Activated CD4-positive, alpha-beta T cell treated with anti-CD3 and anti-CD28 coated beads, Interleukin-2, amount 10 ng/mL, durations not matched to agents 7 days and 5 days (primary cell): Measurements from ENCODE around the gene MAD1L1. TPM values are rescaled to one million over a fixed set of nuclear protein-coding genes. Genes with fewer than 3 reads are reported as not detected.
A peak's percentile ranks its signal among the peaks of the same experiment; 100 is the strongest.

Experiments
- CTCF ChIA-PET: fragments of 350-600 bp; sonication (Branson Sonifier 250); formaldehyde crosslinking; loops from one replicate; lab custom pipeline; 2021; ENCODE audit warnings: antibody characterized with exemption; lab: Charles Lee
- POLR2A ChIA-PET: fragments of 350-600 bp; sonication (Branson Sonifier 250); formaldehyde crosslinking; loops from one replicate; lab custom pipeline; 2021; ENCODE audit warnings: antibody characterized with exemption; lab: Charles Lee
- DNase-seq: peaks from one replicate; pipeline ENCODE4 v3.0.0-alpha.2; 2020
- H3K27ac Mint-ChIP-seq: one replicate; pipeline ENCODE4 v1.8.0; 2021; ENCODE audit warnings: mild to moderate bottlenecking, moderate library complexity, mixed read lengths
- H3K27me3 Mint-ChIP-seq: one replicate; pipeline ENCODE4 v1.8.0; 2021; ENCODE audit warnings: mixed read lengths
- H3K36me3 Mint-ChIP-seq: one replicate; pipeline ENCODE4 v1.8.0; 2021; ENCODE audit warnings: low read depth, mixed read lengths
- H3K4me1 Mint-ChIP-seq: one replicate; pipeline ENCODE4 v1.8.0; 2021; ENCODE audit warnings: mixed read lengths
- H3K4me3 Mint-ChIP-seq: one replicate; pipeline ENCODE4 v1.8.0; 2021; ENCODE audit warnings: mild to moderate bottlenecking, moderate library complexity, mixed read lengths
- H3K9me3 Mint-ChIP-seq: one replicate; pipeline ENCODE4 v1.8.0; 2021; ENCODE audit warnings: mixed read lengths
- total RNA-seq, 2 experiments: library from RNA; stranded (reverse); gene quantifications; one replicate each; pipeline ENCODE4 v1.2.3, GENCODE V29; 2021

The MAD1L1 gene
- total RNA-seq, 2 experiments from 2014 or later: 125 to 127 TPM

- CTCF ChIA-PET: interaction anchor here (0.6 to 1.4 kb wide), 4 partner anchors 13 to 899 kb away, joined by 3 to 4 read pairs (median 4); no protein-coding TSS in a partner anchor
- peaks cover 45% of the 10 kb centered on the region for H3K36me3 Mint-ChIP-seq
- H3K27ac Mint-ChIP-seq: peak overlapping the region; percentile 85
- no peak for DNase-seq
- no peak overlapping the region for H3K4me3 Mint-ChIP-seq
- POLR2A ChIA-PET: no interaction called here
- H3K27me3 Mint-ChIP-seq: peaks cover 19% of the 10 kb centered on the region
- H3K9me3 Mint-ChIP-seq: peaks cover 2% of the 10 kb centered on the region
- H3K4me1 Mint-ChIP-seq: peaks cover 64% of the 10 kb centered on the region
Measured at GRCh38 chr7:1926908-1927306, 305.8 kb downstream of the MAD1L1 start.

GRCh38 chr7:1925973-1926907 lies 306.5 kb downstream of the MAD1L1 start:
- CTCF ChIA-PET: interaction anchor here (0.6 to 1.4 kb wide), 3 partner anchors 13 to 112 kb away, joined by 3 to 4 read pairs (median 3); no protein-coding TSS in a partner anchor
- peaks cover 70% of the 10 kb centered on the region for H3K4me1 Mint-ChIP-seq

GRCh38 chr7:1925349-1925748 lies 307.4 kb downstream of the MAD1L1 start:
- Mint-ChIP-seq H3K4me3 (peak overlapping the region; percentile 43), H3K4me1 (peaks cover 77% of the 10 kb centered on the region), H3K36me3 (peaks cover 42% of the 10 kb centered on the region), H3K9me3 (no peaks in the 10 kb centered on the region), H3K27ac (peak overlapping the region; percentile 85), H3K27me3 (peaks cover 22% of the 10 kb centered on the region)
- DNase-seq: peak; percentile 32
- ChIA-PET POLR2A (interaction anchor here (0.6 kb wide), 1 partner anchor 103 kb away, joined by 3 read pairs; no protein-coding TSS in a partner anchor), CTCF (no interaction called here)

More at GRCh38 chr7:1925973-1926907, 306.5 kb downstream of the MAD1L1 start:
- Mint-ChIP-seq H3K27ac (peak overlapping the region; percentile 85), H3K27me3 (peaks cover 19% of the 10 kb centered on the region), H3K9me3 (no peaks in the 10 kb centered on the region), H3K4me3 (peak overlapping the region; percentile 43), H3K36me3 (peaks cover 38% of the 10 kb centered on the region)
- POLR2A ChIA-PET: no interaction called here
- DNase-seq: peak; percentile 69

GRCh38 chr7:1924258-1924817 lies 308.4 kb downstream of the MAD1L1 start:
- no peak for DNase-seq
- Mint-ChIP-seq H3K9me3 (no peaks in the 10 kb centered on the region), H3K27ac (peak overlapping the region; percentile 15), H3K36me3 (peaks cover 46% of the 10 kb centered on the region), H3K27me3 (peaks cover 25% of the 10 kb centered on the region), H3K4me3 (peak overlapping the region; percentile 45), H3K4me1 (peaks cover 87% of the 10 kb centered on the region)
- ChIA-PET POLR2A (no interaction called here), CTCF (interaction anchor here (0.7 kb wide), 1 partner anchor 155 kb away, joined by 4 read pairs; no protein-coding TSS in a partner anchor)

- Mint-ChIP-seq H3K36me3 (peaks cover 41% of the 10 kb centered on the region), H3K4me1 (peaks cover 94% of the 10 kb centered on the region), H3K9me3 (no peaks in the 10 kb centered on the region), H3K27me3 (peaks cover 25% of the 10 kb centered on the region), H3K4me3 (peak overlapping the region; percentile 45), H3K27ac (peak overlapping the region; percentile 15)
- ChIA-PET CTCF (interaction anchor here (0.7 kb wide), 1 partner anchor 156 kb away, joined by 4 read pairs; no protein-coding TSS in a partner anchor), POLR2A (no interaction called here)
- no peak for DNase-seq
Measured at GRCh38 chr7:1923409-1924257, 309.1 kb downstream of the MAD1L1 start.

GRCh38 chr7:1922870-1923236 lies 309.9 kb downstream of the MAD1L1 start:
- no peaks in the 10 kb centered on the region for H3K9me3 Mint-ChIP-seq
- H3K27ac Mint-ChIP-seq: no peak overlapping the region
- ChIA-PET POLR2A (no interaction called here), CTCF (interaction anchor here (1.4 kb wide), 1 partner anchor 10 kb away, joined by 5 read pairs; no protein-coding TSS in a partner anchor)
- H3K4me3 Mint-ChIP-seq: peak overlapping the region; percentile 20
- peaks cover 21% of the 10 kb centered on the region for H3K27me3 Mint-ChIP-seq
- DNase-seq: no peak
- H3K4me1 Mint-ChIP-seq: peaks cover 87% of the 10 kb centered on the region
- H3K36me3 Mint-ChIP-seq: peaks cover 35% of the 10 kb centered on the region

- DNase-seq: peak; percentile 69
- H3K27me3 Mint-ChIP-seq: peaks cover 21% of the 10 kb centered on the region
- peaks cover 85% of the 10 kb centered on the region for H3K4me1 Mint-ChIP-seq
- peak overlapping the region; percentile 64 for H3K4me3 Mint-ChIP-seq
- CTCF ChIA-PET: interaction anchor here (1.4 kb wide), 1 partner anchor 10 kb away, joined by 5 read pairs; no protein-coding TSS in a partner anchor
- peak overlapping the region; percentile 76 for H3K27ac Mint-ChIP-seq
- H3K9me3 Mint-ChIP-seq: no peaks in the 10 kb centered on the region
- peaks cover 36% of the 10 kb centered on the region for H3K36me3 Mint-ChIP-seq
- POLR2A ChIA-PET: no interaction called here
Measured at GRCh38 chr7:1922071-1922869, 310.5 kb downstream of the MAD1L1 start.

- Mint-ChIP-seq H3K27ac (peak overlapping the region; percentile 85), H3K9me3 (no peaks in the 10 kb centered on the region), H3K27me3 (peaks cover 18% of the 10 kb centered on the region), H3K4me1 (peaks cover 78% of the 10 kb centered on the region), H3K4me3 (peak overlapping the region; percentile 70), H3K36me3 (peaks cover 32% of the 10 kb centered on the region)
- ChIA-PET CTCF (no interaction called here), POLR2A (no interaction called here)
- DNase-seq: no peak
Measured at GRCh38 chr7:1920881-1921280, 311.9 kb downstream of the MAD1L1 start.

- H3K27ac Mint-ChIP-seq: peak overlapping the region; percentile 85
- DNase-seq: peak; percentile 70
- ChIA-PET POLR2A (no interaction called here), CTCF (no interaction called here)
- peak overlapping the region; percentile 70 for H3K4me3 Mint-ChIP-seq
- peaks cover 32% of the 10 kb centered on the region for H3K36me3 Mint-ChIP-seq
- no peaks in the 10 kb centered on the region for H3K9me3 Mint-ChIP-seq
- peaks cover 72% of the 10 kb centered on the region for H3K4me1 Mint-ChIP-seq
- H3K27me3 Mint-ChIP-seq: peaks cover 18% of the 10 kb centered on the region
Measured at GRCh38 chr7:1920266-1920681, 312.5 kb downstream of the MAD1L1 start.

- Mint-ChIP-seq H3K4me1 (peaks cover 66% of the 10 kb centered on the region), H3K36me3 (peaks cover 32% of the 10 kb centered on the region), H3K27me3 (peaks cover 18% of the 10 kb centered on the region), H3K4me3 (peak overlapping the region; percentile 70), H3K27ac (peak overlapping the region; percentile 85), H3K9me3 (no peaks in the 10 kb centered on the region)
- DNase-seq: no peak
- POLR2A ChIA-PET: no interaction called here
- CTCF ChIA-PET: no interaction called here
Measured at GRCh38 chr7:1919539-1920265, 313.0 kb downstream of the MAD1L1 start.

GRCh38 chr7:1918881-1919525 lies 313.7 kb downstream of the MAD1L1 start:
- no peak for DNase-seq
- Mint-ChIP-seq H3K36me3 (peaks cover 26% of the 10 kb centered on the region), H3K9me3 (no peaks in the 10 kb centered on the region), H3K27ac (peak overlapping the region; percentile 85), H3K4me1 (peaks cover 60% of the 10 kb centered on the region), H3K4me3 (peak overlapping the region; percentile 70), H3K27me3 (peaks cover 13% of the 10 kb centered on the region)
- ChIA-PET CTCF (no interaction called here), POLR2A (no interaction called here)
